CD14-positive monocyte (primary cell): ENCODE results near the gene SDK1. TPM values are rescaled to one million over a fixed set of nuclear protein-coding genes. Genes with fewer than 3 reads are reported as not detected.

Experiments used
- DNase-seq, 3 donors: peaks; one replicate each; pipeline ENCODE4 v3.0.0-alpha.2; 2011 to 2022
- H2AFZ ChIP-seq: 2 replicates; pipeline ENCODE4 v1.6.0; 2012; ENCODE audit warnings: mild to moderate bottlenecking, low read depth, low read length, inconsistent platforms; ENCODE audit not compliant: insufficient read depth, poor library complexity, severe bottlenecking
- H3K27ac ChIP-seq, 2 donors: 1 replicate in 1 of 2; 2 replicates in 1 of 2; pipeline ENCODE4 v1.5.1; 2012 to 2013; ENCODE audit warnings: low read length in 2 of 2, control low read depth in 1 of 2, inconsistent platforms in 1 of 2, low read depth in 1 of 2, mild to moderate bottlenecking in 1 of 2
- H3K27me3 ChIP-seq, 2 donors: one replicate each; pipeline versions ENCODE4 v1.6.0 to v1.6.1; 2011 to 2013; ENCODE audit warnings: low read length in 2 of 2; ENCODE audit not compliant: control insufficient read depth in 2 of 2, insufficient read depth in 2 of 2
- H3K36me3 ChIP-seq, 2 donors: replicated peaks in 1 of 2; 1 replicate in 1 of 2; 2 replicates in 1 of 2; pipeline versions ENCODE4 v1.5.1 to v1.6.1; 2012 to 2013; ENCODE audit warnings: low read length in 2 of 2, control low read depth in 1 of 2, inconsistent platforms in 1 of 2, mild to moderate bottlenecking in 1 of 2; ENCODE audit not compliant: insufficient read depth in 2 of 2, control insufficient read depth in 1 of 2
- H3K4me1 ChIP-seq, 2 donors: 1 replicate in 1 of 2; 2 replicates in 1 of 2; pipeline versions ENCODE4 v1.5.1 to v1.6.1; 2012 to 2013; ENCODE audit warnings: low read length in 2 of 2, control low read depth in 1 of 2, inconsistent platforms in 1 of 2, mild to moderate bottlenecking in 1 of 2, moderate library complexity in 1 of 2; ENCODE audit not compliant: insufficient read depth in 2 of 2, control insufficient read depth in 1 of 2
- H3K4me2 ChIP-seq: replicated peaks from 2 replicates; pipeline ENCODE3; 2012; ENCODE audit warnings: low read length, moderate library complexity, mild to moderate bottlenecking; ENCODE audit not compliant: poor library complexity, severe bottlenecking; ENCODE audit errors: extremely low read depth
- H3K4me3 ChIP-seq, 3 experiments: fragments of 200-600 bp in 1 of 3; sonication (generic) in 1 of 3; replicated peaks in 1 of 3; 1 replicate in 2 of 3; 2 replicates in 1 of 3; pipeline ENCODE4 v1.5.1; 2011 to 2013; ENCODE audit warnings: low read length in 3 of 3, mild to moderate bottlenecking in 3 of 3, control low read depth in 2 of 3, low read depth in 2 of 3, inconsistent platforms in 1 of 3, moderate library complexity in 1 of 3
- H3K79me2 ChIP-seq: 2 replicates; pipeline ENCODE4 v1.6.0; 2012; ENCODE audit warnings: mild to moderate bottlenecking, control low read depth, inconsistent platforms, low read length, moderate library complexity; ENCODE audit not compliant: insufficient read depth
- H3K9ac ChIP-seq: 2 replicates; pipeline ENCODE4 v1.6.0; 2017; ENCODE audit warnings: low read length, mild to moderate bottlenecking; ENCODE audit not compliant: insufficient read depth, poor library complexity, severe bottlenecking
- H3K9me3 ChIP-seq, 2 donors: replicated peaks in 1 of 2; 1 replicate in 1 of 2; 2 replicates in 1 of 2; pipeline versions ENCODE4 v1.5.1 to v1.6.1; 2012 to 2013; ENCODE audit warnings: low read length in 2 of 2, control low read depth in 1 of 2; ENCODE audit not compliant: control insufficient read depth in 1 of 2, insufficient read depth in 1 of 2
- H4K20me1 ChIP-seq: 2 replicates; pipeline ENCODE4 v1.6.0; 2012; ENCODE audit warnings: mild to moderate bottlenecking, low read length, control low read depth, moderate library complexity; ENCODE audit not compliant: insufficient read depth
- H3K27ac Mint-ChIP-seq, 7 donors: one replicate each; pipeline ENCODE4 v1.8.0; 2020; ENCODE audit warnings: mild to moderate bottlenecking in 7 of 7, mixed read lengths in 7 of 7, moderate library complexity in 6 of 7, inconsistent platforms in 2 of 7
- H3K27me3 Mint-ChIP-seq, 3 donors: one replicate each; pipeline ENCODE4 v1.8.0; 2021 to 2022; ENCODE audit warnings: low read depth in 3 of 3, mild to moderate bottlenecking in 3 of 3, mixed read lengths in 3 of 3, moderate library complexity in 3 of 3, inconsistent platforms in 1 of 3
- H3K36me3 Mint-ChIP-seq, 2 donors: one replicate each; pipeline ENCODE4 v1.8.0; 2020; ENCODE audit warnings: mixed read lengths in 2 of 2, inconsistent platforms in 1 of 2, mild to moderate bottlenecking in 1 of 2
- H3K4me1 Mint-ChIP-seq: one replicate; pipeline ENCODE4 v1.8.0; 2020; ENCODE audit warnings: mild to moderate bottlenecking, mixed read lengths
- H3K4me3 Mint-ChIP-seq, 2 donors: one replicate each; pipeline ENCODE4 v1.8.0; 2020; ENCODE audit warnings: mild to moderate bottlenecking in 2 of 2, mixed read lengths in 2 of 2, moderate library complexity in 1 of 2
- H3K9me3 Mint-ChIP-seq, 7 donors: one replicate each; pipeline ENCODE4 v1.8.0; 2020 to 2022; ENCODE audit warnings: mixed read lengths in 7 of 7, mild to moderate bottlenecking in 6 of 7, moderate library complexity in 6 of 7, inconsistent platforms in 2 of 7
- WGBS: methylation state at CpG from one replicate; pipeline ENCODE4 v1.1.5; 2013; ENCODE audit warnings: missing lambda C conversion rate; ENCODE audit not compliant: insufficient coverage; 5-methylcytosine and 5-hydroxymethylcytosine counted together
- intact Hi-C, 2 donors: fragments of 100-400 bp; cut with micrococcal nuclease; formaldehyde crosslinking; loops; one replicate each; pipeline versions ENCODE4 v1.15.0 to v1.15.1; 2023
- polyA plus RNA-seq, 3 donors: library from polyadenylated mRNA; depleted of rRNA in 1 of 3; unstranded in 2 of 3; stranded (reverse) in 1 of 3; fragments of 300-500 nt in 2 of 3; fragments of >200 nt in 1 of 3; fragmentation: Illumina TruSeq in 2 of 3; gene quantifications; 1 replicate in 2 of 3; 2 replicates in 1 of 3; pipeline ENCODE4 v1.2.3, GENCODE V29; 2012 to 2021
- TF ChIP-seq, protein P1 (sequence below): fragments of 200-600 bp; IDR thresholded peaks from one replicate; pipeline ENCODE4 v1.8.0; 2022; ENCODE audit warnings: antibody characterized with exemption, mild to moderate bottlenecking

SDK1 gene
- polyA plus RNA-seq, 3 donors = 0.01 TPM; not detected in 2

GRCh38 chr7:4079956-4080355 lies 778.9 kb downstream of the SDK1 start:
- Mint-ChIP-seq H3K27ac (no peak overlapping the region), H3K4me1 (no peaks in the 10 kb centered on the region), H3K4me3 (no peak overlapping the region), H3K36me3 (no peaks in the 10 kb centered on the region), H3K27me3 (peaks cover 0 to 1% (median 0%) of the 10 kb centered on the region in 3 donors), H3K9me3 (peaks cover 11 to 31% (median 20%) of the 10 kb centered on the region in 7 donors)
- Histone ChIP-seq H3K27me3 (no peaks in the 10 kb centered on the region), H3K4me3 (no peak overlapping the region), H3K79me2 (no peaks in the 10 kb centered on the region), H2AFZ (no peak overlapping the region), H3K9ac (no peak overlapping the region), H3K36me3 (no peaks in the 10 kb centered on the region), H4K20me1 (no peaks in the 10 kb centered on the region), H3K4me2 (no peak overlapping the region), H3K4me1 (no peaks in the 10 kb centered on the region), H3K27ac (no peak overlapping the region), H3K9me3 (peaks cover 4 to 23% of the 10 kb centered on the region in 2 donors)
- no peak for DNase-seq
- 94% methylated on average over 11 of the region's 13 CpGs for WGBS
- TF ChIP-seq, protein P1, sequence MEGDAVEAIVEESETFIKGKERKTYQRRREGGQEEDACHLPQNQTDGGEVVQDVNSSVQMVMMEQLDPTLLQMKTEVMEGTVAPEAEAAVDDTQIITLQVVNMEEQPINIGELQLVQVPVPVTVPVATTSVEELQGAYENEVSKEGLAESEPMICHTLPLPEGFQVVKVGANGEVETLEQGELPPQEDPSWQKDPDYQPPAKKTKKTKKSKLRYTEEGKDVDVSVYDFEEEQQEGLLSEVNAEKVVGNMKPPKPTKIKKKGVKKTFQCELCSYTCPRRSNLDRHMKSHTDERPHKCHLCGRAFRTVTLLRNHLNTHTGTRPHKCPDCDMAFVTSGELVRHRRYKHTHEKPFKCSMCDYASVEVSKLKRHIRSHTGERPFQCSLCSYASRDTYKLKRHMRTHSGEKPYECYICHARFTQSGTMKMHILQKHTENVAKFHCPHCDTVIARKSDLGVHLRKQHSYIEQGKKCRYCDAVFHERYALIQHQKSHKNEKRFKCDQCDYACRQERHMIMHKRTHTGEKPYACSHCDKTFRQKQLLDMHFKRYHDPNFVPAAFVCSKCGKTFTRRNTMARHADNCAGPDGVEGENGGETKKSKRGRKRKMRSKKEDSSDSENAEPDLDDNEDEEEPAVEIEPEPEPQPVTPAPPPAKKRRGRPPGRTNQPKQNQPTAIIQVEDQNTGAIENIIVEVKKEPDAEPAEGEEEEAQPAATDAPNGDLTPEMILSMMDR = no peak
- intact Hi-C loops = no loop called here

DNA sequence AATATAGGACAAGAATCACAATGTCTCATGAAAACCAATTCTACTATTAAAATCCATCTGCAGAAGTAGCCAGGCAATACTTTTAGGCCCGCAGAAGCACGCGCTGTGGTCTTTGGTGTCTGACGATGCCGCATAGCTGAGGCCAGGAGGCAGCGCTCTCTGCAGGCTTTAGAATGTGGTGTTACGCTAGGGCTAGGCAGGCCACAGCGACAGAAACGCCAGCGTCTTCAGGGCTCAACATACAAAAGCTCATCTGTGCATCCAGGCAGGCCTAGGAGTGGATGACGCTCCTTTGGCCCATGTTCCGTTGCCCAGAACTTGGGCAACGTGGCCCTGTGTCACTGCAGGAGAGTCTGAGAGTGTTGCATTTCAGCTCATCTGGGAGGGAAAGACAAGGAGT lies 779.9 kb downstream of the SDK1 start:
- H3K27ac Mint-ChIP-seq = no peak overlapping the region
- WGBS = 96% methylated on average over 10 of the region's 13 CpGs
- no peak overlapping the region for H3K9ac ChIP-seq

More for the DNA sequence above, 779.9 kb downstream of the SDK1 start:
- Mint-ChIP-seq H3K4me3 (no peak overlapping the region), H3K27me3 (peaks cover 0 to 1% (median 0%) of the 10 kb centered on the region in 3 donors), H3K36me3 (no peaks in the 10 kb centered on the region), H3K9me3 (peaks cover 11 to 29% (median 18%) of the 10 kb centered on the region in 7 donors), H3K4me1 (peaks cover 2% of the 10 kb centered on the region)
- no peaks in the 10 kb centered on the region for H4K20me1 ChIP-seq
- H3K27ac ChIP-seq = no peak overlapping the region
- no peaks in the 10 kb centered on the region for H3K36me3 ChIP-seq
- H2AFZ ChIP-seq = no peak overlapping the region
- H3K9me3 ChIP-seq = peaks cover 4 to 23% of the 10 kb centered on the region in 2 donors
- TF ChIP-seq, protein P1 = no peak
- DNase-seq = no peak
- no peak overlapping the region for H3K4me3 ChIP-seq
- no peak overlapping the region for H3K4me2 ChIP-seq
- intact Hi-C loops = no loop called here
- H3K79me2 ChIP-seq = no peaks in the 10 kb centered on the region
- H3K4me1 ChIP-seq = no peaks in the 10 kb centered on the region
- no peaks in the 10 kb centered on the region for H3K27me3 ChIP-seq
